ENCODE results near the gene TPPP2.

Gene TPPP2

GRCh38 chr14:21014761-21015190, 15.2 kb upstream of the TPPP2 start:
- 0% methylated on average over 1 of the region's 4 CpGs for WGBS (ENCODE audit: insufficient coverage)
- ChIA-PET CTCF (interaction anchor here (0.9 to 16.8 kb wide), 32 partner anchors 9 to 178 kb away, joined by 3 to 345 read pairs (median 6); partner anchors contain the start of genes ARHGEF40, NDRG2, RNASE13 and RNASE7), POLR2A (interaction anchor here (1.7 kb wide), 1 partner anchor 25 kb away, joined by 9 read pairs; no protein-coding TSS in a partner anchor)
- DNase-seq, result peak; percentile 82 to 90 (median 84)
- no peaks in the 10 kb centered on the region for H3K9me3 ChIP-seq (ENCODE audit: control extremely low read depth in 1 of 5, control insufficient read depth in 4 of 5, insufficient read depth in 2 of 5, low read depth in 1 of 5, low read length in 4 of 5)
- no peak overlapping the region for H3K4me3 ChIP-seq (ENCODE audit: control insufficient read depth in 1 of 7, extremely low read depth in 1 of 7, insufficient read depth in 4 of 7, low read depth in 2 of 7, low read length in 6 of 7)
- H3K4me1 ChIP-seq (ENCODE audit: control extremely low read depth in 1 of 4, control insufficient read depth in 4 of 4, insufficient read depth in 4 of 4, low read length in 3 of 4), result peaks cover 0 to 17% (median 4%) of the 10 kb centered on the region in 4 experiments
- H3K27me3 ChIP-seq (replicated peaks in 2 of 5; ENCODE audit: control insufficient read depth in 4 of 5, insufficient read depth in 5 of 5, low read length in 4 of 5), result peaks cover 0 to 3% (median 0%) of the 10 kb centered on the region in 5 experiments
- H3K27ac ChIP-seq (ENCODE audit: insufficient read depth in 1 of 2, low read depth in 1 of 2, low read length in 2 of 2, poor library complexity in 1 of 2, severe bottlenecking in 2 of 2), result no peak overlapping the region
- H3K36me3 ChIP-seq (ENCODE audit: control insufficient read depth in 4 of 4, insufficient read depth in 4 of 4, low read length in 3 of 4), result peaks cover 0 to 12% (median 1%) of the 10 kb centered on the region in 4 experiments

GRCh38 chr14:21015312-21015711, 14.7 kb upstream of the TPPP2 start:
- Histone ChIP-seq H3K9me3 (ENCODE audit: control extremely low read depth in 1 of 5, control insufficient read depth in 4 of 5, insufficient read depth in 2 of 5, low read depth in 1 of 5, low read length in 4 of 5) (no peaks in the 10 kb centered on the region), H3K4me3 (ENCODE audit: control insufficient read depth in 1 of 7, extremely low read depth in 1 of 7, insufficient read depth in 4 of 7, low read depth in 2 of 7, low read length in 6 of 7) (no peak overlapping the region), H3K4me1 (ENCODE audit: control extremely low read depth in 1 of 4, control insufficient read depth in 4 of 4, insufficient read depth in 4 of 4, low read length in 3 of 4) (peaks cover 0 to 17% (median 4%) of the 10 kb centered on the region in 4 experiments), H3K36me3 (ENCODE audit: control insufficient read depth in 4 of 4, insufficient read depth in 4 of 4, low read length in 3 of 4) (peaks cover 0 to 14% (median 1%) of the 10 kb centered on the region in 4 experiments), H3K27ac (ENCODE audit: insufficient read depth in 1 of 2, low read depth in 1 of 2, low read length in 2 of 2, poor library complexity in 1 of 2, severe bottlenecking in 2 of 2) (no peak overlapping the region), H3K27me3 (replicated peaks in 2 of 5; ENCODE audit: control insufficient read depth in 4 of 5, insufficient read depth in 5 of 5, low read length in 4 of 5) (peaks cover 0 to 3% (median 0%) of the 10 kb centered on the region in 5 experiments)
- POLR2A ChIA-PET, result interaction anchor here (1.7 kb wide), 1 partner anchor 24 kb away, joined by 9 read pairs; no protein-coding TSS in a partner anchor
- 96% methylated on average over 3 of the region's 6 CpGs for WGBS (ENCODE audit: insufficient coverage)
- no peak for DNase-seq
- CTCF ChIA-PET, result interaction anchor here (0.9 to 16.8 kb wide), 31 partner anchors 8 to 177 kb away, joined by 3 to 345 read pairs (median 7); partner anchors contain the start of genes ARHGEF40, NDRG2, RNASE13 and RNASE7

GRCh38 chr14:21016413-21017190, 13.4 kb upstream of the TPPP2 start:
- Histone ChIP-seq H3K27ac (ENCODE audit: insufficient read depth in 1 of 2, low read depth in 1 of 2, low read length in 2 of 2, poor library complexity in 1 of 2, severe bottlenecking in 2 of 2) (no peak overlapping the region), H3K36me3 (ENCODE audit: control insufficient read depth in 4 of 4, insufficient read depth in 4 of 4, low read length in 3 of 4) (peaks cover 0 to 15% (median 2%) of the 10 kb centered on the region in 4 experiments), H3K27me3 (replicated peaks in 2 of 5; ENCODE audit: control insufficient read depth in 4 of 5, insufficient read depth in 5 of 5, low read length in 4 of 5) (peaks cover 0 to 5% (median 0%) of the 10 kb centered on the region in 5 experiments), H3K9me3 (ENCODE audit: control extremely low read depth in 1 of 5, control insufficient read depth in 4 of 5, insufficient read depth in 2 of 5, low read depth in 1 of 5, low read length in 4 of 5) (no peaks in the 10 kb centered on the region), H3K4me1 (ENCODE audit: control extremely low read depth in 1 of 4, control insufficient read depth in 4 of 4, insufficient read depth in 4 of 4, low read length in 3 of 4) (peaks cover 0 to 17% (median 4%) of the 10 kb centered on the region in 4 experiments), H3K4me3 (ENCODE audit: control insufficient read depth in 1 of 7, extremely low read depth in 1 of 7, insufficient read depth in 4 of 7, low read depth in 2 of 7, low read length in 6 of 7) (no peak overlapping the region)
- POLR2A ChIA-PET, result interaction anchor here (0.6 to 1.0 kb wide), 3 partner anchors 14 to 19 kb away, joined by 3 read pairs; partner anchors contain the start of gene RNASE13
- CTCF ChIA-PET, result interaction anchor here (1.6 to 16.8 kb wide), 11 partner anchors 12 to 88 kb away, joined by 4 to 345 read pairs (median 66); partner anchors contain the start of genes ARHGEF40, RNASE13, RNASE7 and RNASE8
- WGBS (ENCODE audit: insufficient coverage), result 55% methylated on average over 3 of the region's 9 CpGs
- no peak for DNase-seq

- POLR2A ChIA-PET, result no interaction called here
- Histone ChIP-seq H3K4me3 (ENCODE audit: control insufficient read depth in 1 of 7, extremely low read depth in 1 of 7, insufficient read depth in 4 of 7, low read depth in 2 of 7, low read length in 6 of 7) (no peak overlapping the region), H3K27me3 (replicated peaks in 2 of 5; ENCODE audit: control insufficient read depth in 4 of 5, insufficient read depth in 5 of 5, low read length in 4 of 5) (peaks cover 0 to 5% (median 0%) of the 10 kb centered on the region in 5 experiments), H3K36me3 (ENCODE audit: control insufficient read depth in 4 of 4, insufficient read depth in 4 of 4, low read length in 3 of 4) (peaks cover 0 to 15% (median 2%) of the 10 kb centered on the region in 4 experiments), H3K4me1 (ENCODE audit: control extremely low read depth in 1 of 4, control insufficient read depth in 4 of 4, insufficient read depth in 4 of 4, low read length in 3 of 4) (peaks cover 0 to 17% (median 4%) of the 10 kb centered on the region in 4 experiments), H3K27ac (ENCODE audit: insufficient read depth in 1 of 2, low read depth in 1 of 2, low read length in 2 of 2, poor library complexity in 1 of 2, severe bottlenecking in 2 of 2) (no peak overlapping the region), H3K9me3 (ENCODE audit: control extremely low read depth in 1 of 5, control insufficient read depth in 4 of 5, insufficient read depth in 2 of 5, low read depth in 1 of 5, low read length in 4 of 5) (no peaks in the 10 kb centered on the region)
- CTCF ChIA-PET, result interaction anchor here (0.8 to 16.8 kb wide), 10 partner anchors 10 to 87 kb away, joined by 3 to 345 read pairs (median 86); partner anchors contain the start of genes RNASE13, RNASE7, SLC39A2 and TMEM253
- WGBS (ENCODE audit: insufficient coverage), result 84% methylated on average over 25 of the region's 28 CpGs
- DNase-seq, result no peak
Observed at GRCh38 chr14:21017528-21018245, 12.3 kb upstream of the TPPP2 start.

- Histone ChIP-seq H3K9me3 (ENCODE audit: control extremely low read depth in 1 of 5, control insufficient read depth in 4 of 5, insufficient read depth in 2 of 5, low read depth in 1 of 5, low read length in 4 of 5) (no peaks in the 10 kb centered on the region), H3K4me1 (ENCODE audit: control extremely low read depth in 1 of 4, control insufficient read depth in 4 of 4, insufficient read depth in 4 of 4, low read length in 3 of 4) (peaks cover 0 to 17% (median 4%) of the 10 kb centered on the region in 4 experiments), H3K36me3 (ENCODE audit: control insufficient read depth in 4 of 4, insufficient read depth in 4 of 4, low read length in 3 of 4) (peaks cover 0 to 15% (median 2%) of the 10 kb centered on the region in 4 experiments), H3K4me3 (ENCODE audit: control insufficient read depth in 1 of 7, extremely low read depth in 1 of 7, insufficient read depth in 4 of 7, low read depth in 2 of 7, low read length in 6 of 7) (no peak overlapping the region), H3K27ac (ENCODE audit: insufficient read depth in 1 of 2, low read depth in 1 of 2, low read length in 2 of 2, poor library complexity in 1 of 2, severe bottlenecking in 2 of 2) (no peak overlapping the region), H3K27me3 (replicated peaks in 2 of 5; ENCODE audit: control insufficient read depth in 4 of 5, insufficient read depth in 5 of 5, low read length in 4 of 5) (peaks cover 0 to 10% (median 0%) of the 10 kb centered on the region in 5 experiments)
- DNase-seq, result no peak
- ChIA-PET POLR2A (no interaction called here), CTCF (interaction anchor here (0.9 to 16.8 kb wide), 9 partner anchors 10 to 86 kb away, joined by 3 to 345 read pairs (median 105); partner anchors contain the start of genes RNASE13, RNASE7, SLC39A2 and TMEM253)
- WGBS (ENCODE audit: insufficient coverage), result 95% methylated on average over 4 of the region's 7 CpGs
Observed at GRCh38 chr14:21018286-21018685, 11.7 kb upstream of the TPPP2 start.

GRCh38 chr14:21018781-21019180, 11.2 kb upstream of the TPPP2 start:
- Histone ChIP-seq H3K27ac (ENCODE audit: insufficient read depth in 1 of 2, low read depth in 1 of 2, low read length in 2 of 2, poor library complexity in 1 of 2, severe bottlenecking in 2 of 2) (no peak overlapping the region), H3K27me3 (replicated peaks in 2 of 5; ENCODE audit: control insufficient read depth in 4 of 5, insufficient read depth in 5 of 5, low read length in 4 of 5) (peaks cover 0 to 14% (median under 1%) of the 10 kb centered on the region in 5 experiments), H3K36me3 (ENCODE audit: control insufficient read depth in 4 of 4, insufficient read depth in 4 of 4, low read length in 3 of 4) (peaks cover 0 to 15% (median 2%) of the 10 kb centered on the region in 4 experiments), H3K9me3 (ENCODE audit: control extremely low read depth in 1 of 5, control insufficient read depth in 4 of 5, insufficient read depth in 2 of 5, low read depth in 1 of 5, low read length in 4 of 5) (no peaks in the 10 kb centered on the region), H3K4me3 (ENCODE audit: control insufficient read depth in 1 of 7, extremely low read depth in 1 of 7, insufficient read depth in 4 of 7, low read depth in 2 of 7, low read length in 6 of 7) (no peak overlapping the region), H3K4me1 (ENCODE audit: control extremely low read depth in 1 of 4, control insufficient read depth in 4 of 4, insufficient read depth in 4 of 4, low read length in 3 of 4) (peaks cover 0 to 17% (median 6%) of the 10 kb centered on the region in 4 experiments)
- ChIA-PET CTCF (interaction anchor here (1.0 to 16.8 kb wide), 9 partner anchors 9 to 85 kb away, joined by 3 to 345 read pairs (median 105); partner anchors contain the start of genes ARHGEF40, RNASE13, RNASE7 and SLC39A2), POLR2A (no interaction called here)
- no CpG with 5 or more reads among the region's 3 CpGs for WGBS (ENCODE audit: insufficient coverage)
- DNase-seq, result no peak
